Measurements from ENCODE around the gene NANP. TPM values are rescaled to one million over a fixed set of nuclear protein-coding genes. Genes with fewer than 3 reads are reported as not detected.

NANP gene
- total and polyA plus RNA-seq, 9 of the 15 experiments (the other 6 are each of a cell fraction or from before 2014, with no cell fraction given) = 5.4 to 8.4 (median 6.9) TPM

DNA sequence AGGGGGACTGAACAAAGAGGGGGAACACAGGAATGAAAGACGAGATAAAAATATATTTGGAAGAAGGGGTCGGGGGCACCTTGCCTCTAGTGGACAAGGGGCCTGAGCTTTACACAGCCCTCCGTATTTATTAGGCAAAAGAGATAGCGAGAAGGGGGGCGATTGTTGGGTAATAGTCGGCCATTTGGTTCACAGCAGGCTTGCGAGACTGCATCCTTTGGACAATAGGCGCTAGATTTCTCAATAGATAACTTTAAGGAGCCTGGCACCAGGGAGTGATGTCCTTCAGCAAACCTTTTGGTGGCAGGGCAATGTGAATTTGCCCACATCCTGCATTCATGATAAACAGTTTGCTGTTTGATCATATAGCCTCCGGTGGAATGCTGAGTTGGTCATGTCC lies 3.0 kb upstream of the NANP start:
- Histone ChIP-seq H3K9me3 (replicated peaks; ENCODE audit: control insufficient read depth, insufficient read depth, low read depth, low read length) (no peaks in the 10 kb centered on the region), H3K9me1 (ENCODE audit: control insufficient read depth, insufficient read depth, low read length) (no peaks in the 10 kb centered on the region), H3K4me3 (no peak overlapping the region), H3K4me2 (ENCODE audit: insufficient read depth, low read length) (no peak overlapping the region), H3K27ac (ENCODE audit: extremely low read depth, low read depth, low read length) (no peak overlapping the region), H3K4me1 (replicated peaks in 1 of 2; ENCODE audit: control insufficient read depth in 2 of 2, insufficient read depth in 2 of 2, low read length in 2 of 2) (peaks cover 10 to 16% of the 10 kb centered on the region in 2 experiments; a peak in 4 of 5 replicates), H3K79me2 (ENCODE audit: control insufficient read depth, insufficient read depth, low read length) (peaks cover 36% of the 10 kb centered on the region), H2AFZ (ENCODE audit: low read depth, low read length) (no peak overlapping the region), H3K9ac (ENCODE audit: insufficient read depth in 1 of 2, low read depth in 2 of 2, low read length in 2 of 2) (no peak overlapping the region), H3K36me3 (ENCODE audit: control insufficient read depth, insufficient read depth, low read length) (peaks cover 3% of the 10 kb centered on the region; the same call in 1 of the 3 replicates), H4K20me1 (replicated peaks; ENCODE audit: control insufficient read depth, insufficient read depth, low read length) (no peaks in the 10 kb centered on the region), H3K27me3 (ENCODE audit: control insufficient read depth in 2 of 2, insufficient read depth in 2 of 2, low read length in 2 of 2) (no peaks in the 10 kb centered on the region)
- no TSS peak for BruUV-seq (replicated peaks)
- intact Hi-C loops (cut with micrococcal nuclease) (no loop called here), in situ Hi-C loops (cut with MboI) (no loop called here)
- WGBS (ENCODE audit: insufficient coverage, low coverage, missing lambda C conversion rate) = 77% methylated on average over 7 of the region's 9 CpGs
- ChIA-PET POLR2A (no interaction called here), CTCF (ENCODE audit: low intra/inter-chr PET ratio) (no interaction called here)
- ATAC-seq (no peak), DNase-seq (ENCODE audit: extremely low read depth in 1 of 4, low spot score in 3 of 4) (no peak), FAIRE-seq (no peak)
- TF ChIP-seq POLR2B (IDR thresholded peaks at IDR 0.05; ENCODE audit: low read depth, partially characterized antibody) = no peak
- TF ChIP-seq ADNP (tag; IDR thresholded peaks at IDR 0.05) = no peak
- TF ChIP-seq JUN (IDR thresholded peaks at IDR 0.05; ENCODE audit: borderline replicate concordance, low read depth, low read length) = no peak
- TF ChIP-seq JUN (CRISPR knock-in tag; IDR thresholded peaks at IDR 0.05; ENCODE audit: borderline replicate concordance) = no peak
- no peak for TF ChIP-seq NFE2L1 (tag; IDR thresholded peaks at IDR 0.05; ENCODE audit: borderline replicate concordance, low read depth)
- TF ChIP-seq, protein P1, sequence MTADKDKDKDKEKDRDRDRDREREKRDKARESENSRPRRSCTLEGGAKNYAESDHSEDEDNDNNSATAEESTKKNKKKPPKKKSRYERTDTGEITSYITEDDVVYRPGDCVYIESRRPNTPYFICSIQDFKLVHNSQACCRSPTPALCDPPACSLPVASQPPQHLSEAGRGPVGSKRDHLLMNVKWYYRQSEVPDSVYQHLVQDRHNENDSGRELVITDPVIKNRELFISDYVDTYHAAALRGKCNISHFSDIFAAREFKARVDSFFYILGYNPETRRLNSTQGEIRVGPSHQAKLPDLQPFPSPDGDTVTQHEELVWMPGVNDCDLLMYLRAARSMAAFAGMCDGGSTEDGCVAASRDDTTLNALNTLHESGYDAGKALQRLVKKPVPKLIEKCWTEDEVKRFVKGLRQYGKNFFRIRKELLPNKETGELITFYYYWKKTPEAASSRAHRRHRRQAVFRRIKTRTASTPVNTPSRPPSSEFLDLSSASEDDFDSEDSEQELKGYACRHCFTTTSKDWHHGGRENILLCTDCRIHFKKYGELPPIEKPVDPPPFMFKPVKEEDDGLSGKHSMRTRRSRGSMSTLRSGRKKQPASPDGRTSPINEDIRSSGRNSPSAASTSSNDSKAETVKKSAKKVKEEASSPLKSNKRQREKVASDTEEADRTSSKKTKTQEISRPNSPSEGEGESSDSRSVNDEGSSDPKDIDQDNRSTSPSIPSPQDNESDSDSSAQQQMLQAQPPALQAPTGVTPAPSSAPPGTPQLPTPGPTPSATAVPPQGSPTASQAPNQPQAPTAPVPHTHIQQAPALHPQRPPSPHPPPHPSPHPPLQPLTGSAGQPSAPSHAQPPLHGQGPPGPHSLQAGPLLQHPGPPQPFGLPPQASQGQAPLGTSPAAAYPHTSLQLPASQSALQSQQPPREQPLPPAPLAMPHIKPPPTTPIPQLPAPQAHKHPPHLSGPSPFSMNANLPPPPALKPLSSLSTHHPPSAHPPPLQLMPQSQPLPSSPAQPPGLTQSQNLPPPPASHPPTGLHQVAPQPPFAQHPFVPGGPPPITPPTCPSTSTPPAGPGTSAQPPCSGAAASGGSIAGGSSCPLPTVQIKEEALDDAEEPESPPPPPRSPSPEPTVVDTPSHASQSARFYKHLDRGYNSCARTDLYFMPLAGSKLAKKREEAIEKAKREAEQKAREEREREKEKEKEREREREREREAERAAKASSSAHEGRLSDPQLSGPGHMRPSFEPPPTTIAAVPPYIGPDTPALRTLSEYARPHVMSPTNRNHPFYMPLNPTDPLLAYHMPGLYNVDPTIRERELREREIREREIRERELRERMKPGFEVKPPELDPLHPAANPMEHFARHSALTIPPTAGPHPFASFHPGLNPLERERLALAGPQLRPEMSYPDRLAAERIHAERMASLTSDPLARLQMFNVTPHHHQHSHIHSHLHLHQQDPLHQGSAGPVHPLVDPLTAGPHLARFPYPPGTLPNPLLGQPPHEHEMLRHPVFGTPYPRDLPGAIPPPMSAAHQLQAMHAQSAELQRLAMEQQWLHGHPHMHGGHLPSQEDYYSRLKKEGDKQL (CRISPR knock-in tag; IDR thresholded peaks at IDR 0.05; ENCODE audit: borderline replicate concordance) = no peak
- TF ChIP-seq, protein P2, sequence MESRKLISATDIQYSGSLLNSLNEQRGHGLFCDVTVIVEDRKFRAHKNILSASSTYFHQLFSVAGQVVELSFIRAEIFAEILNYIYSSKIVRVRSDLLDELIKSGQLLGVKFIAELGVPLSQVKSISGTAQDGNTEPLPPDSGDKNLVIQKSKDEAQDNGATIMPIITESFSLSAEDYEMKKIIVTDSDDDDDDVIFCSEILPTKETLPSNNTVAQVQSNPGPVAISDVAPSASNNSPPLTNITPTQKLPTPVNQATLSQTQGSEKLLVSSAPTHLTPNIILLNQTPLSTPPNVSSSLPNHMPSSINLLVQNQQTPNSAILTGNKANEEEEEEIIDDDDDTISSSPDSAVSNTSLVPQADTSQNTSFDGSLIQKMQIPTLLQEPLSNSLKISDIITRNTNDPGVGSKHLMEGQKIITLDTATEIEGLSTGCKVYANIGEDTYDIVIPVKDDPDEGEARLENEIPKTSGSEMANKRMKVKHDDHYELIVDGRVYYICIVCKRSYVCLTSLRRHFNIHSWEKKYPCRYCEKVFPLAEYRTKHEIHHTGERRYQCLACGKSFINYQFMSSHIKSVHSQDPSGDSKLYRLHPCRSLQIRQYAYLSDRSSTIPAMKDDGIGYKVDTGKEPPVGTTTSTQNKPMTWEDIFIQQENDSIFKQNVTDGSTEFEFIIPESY (CRISPR knock-in tag; IDR thresholded peaks at IDR 0.05) = peak; percentile 36; the same call in 1 of the 2 replicates
- TF ChIP-seq ZNF445 (CRISPR knock-in tag; IDR thresholded peaks at IDR 0.05; ENCODE audit: low read depth) = no peak
- TF ChIP-seq FOSL1 (tag; conservative IDR thresholded peaks at IDR 0.05) = no peak
